Anterior cingulate cortex (tissue), 58 donors: Measurements from ENCODE around the gene IDNK.

Experiments used
- DNase-seq, 58 donors: peaks; one replicate each; lab custom pipeline; 2025; lab: John Stamatoyannopoulos, UW

IDNK gene

DNA sequence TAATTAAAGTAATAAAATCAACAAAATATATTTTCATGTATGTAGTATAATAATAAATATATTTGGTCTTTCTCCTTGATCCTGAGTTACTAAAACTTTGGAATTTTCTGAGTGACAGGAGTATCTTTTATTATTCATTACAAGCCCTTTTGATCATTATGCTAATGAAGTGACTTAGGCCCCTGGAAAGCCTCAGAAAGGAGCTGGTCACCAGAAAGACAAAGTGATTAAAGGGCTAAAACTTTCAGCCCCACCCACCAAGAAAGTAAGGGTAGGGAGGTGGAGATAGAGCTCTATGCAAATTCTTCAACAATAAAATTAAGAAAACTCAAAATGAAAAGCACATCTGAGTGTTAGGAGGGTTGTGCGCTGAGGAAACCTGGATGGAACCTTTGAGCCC, 57.3 kb downstream of the IDNK start:
- no peak for DNase-seq

DNA sequence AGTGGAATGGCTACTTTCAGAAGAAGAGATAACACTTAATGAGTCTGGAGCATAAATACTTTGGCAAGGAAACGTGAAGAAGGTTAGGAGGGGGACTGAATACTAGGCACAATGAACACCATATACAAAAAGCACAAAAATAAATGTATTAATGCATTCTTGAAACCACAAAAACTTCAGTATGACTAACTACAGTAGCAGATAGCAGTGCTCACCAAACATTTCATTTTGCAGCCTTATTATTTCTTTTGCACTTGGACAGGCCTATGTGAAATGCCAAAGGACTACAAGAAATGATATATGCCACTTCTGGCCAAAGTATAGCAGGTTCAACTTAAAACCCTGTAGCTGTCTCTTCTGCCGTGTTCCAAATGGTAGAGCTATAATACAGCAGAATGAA, 58.5 kb downstream of the IDNK start:
- DNase-seq, result no peak

DNA sequence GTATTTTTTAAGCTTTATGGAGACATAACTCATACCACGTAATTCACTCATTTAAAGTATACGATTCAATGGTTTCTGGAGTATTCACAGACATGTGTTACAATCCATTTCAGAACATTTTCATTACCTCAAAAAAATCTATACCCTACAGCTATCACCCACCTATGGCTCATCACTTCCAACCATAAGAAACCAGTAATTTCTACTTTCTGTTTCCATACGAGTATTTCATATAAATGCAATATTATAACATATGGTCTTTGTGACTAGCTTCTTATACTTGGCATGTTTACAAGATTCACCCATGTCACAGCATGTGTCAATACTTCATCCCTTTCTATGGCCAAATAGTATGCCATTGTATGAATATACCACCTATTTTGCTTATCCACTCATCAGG, 66.0 kb downstream of the IDNK start:
- no peak for DNase-seq

DNA sequence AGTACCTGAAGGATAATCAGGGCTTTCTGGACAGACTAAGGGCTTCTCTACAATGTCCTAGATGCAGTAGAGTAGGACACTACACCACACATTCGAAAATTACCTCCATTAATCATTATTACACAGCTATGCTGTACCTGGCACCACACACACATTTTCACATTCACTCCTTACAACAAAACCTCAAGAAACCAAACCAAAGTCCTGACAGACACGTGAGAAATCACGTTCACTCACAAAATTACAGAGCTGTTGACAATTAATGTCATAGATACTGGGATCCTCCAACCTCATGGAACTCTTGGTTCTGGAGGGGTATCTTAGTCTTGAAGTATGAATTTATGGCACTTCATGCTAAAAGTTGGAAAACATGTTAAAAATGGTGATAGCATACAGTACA, 68.5 kb downstream of the IDNK start:
- DNase-seq, result no peak
